HepG2 (cell line): ENCODE measurements around the gene SMIM41. TPM values are rescaled to one million over a fixed set of nuclear protein-coding genes. Genes with fewer than 3 reads are reported as not detected.

Source experiments
- ATAC-seq: fragments of 200-7000 bp; cut with Tn5 transposase; 3 replicates; pipeline ENCODE4 v1.9.1; 2020; ENCODE audit warnings: mild to moderate bottlenecking, moderate library complexity
- BruUV-seq: library from RNA; stranded (reverse); fragments of 400-500 nt; replicated peaks from 2 replicates; lab custom pipeline; 2021; lab: Mats Ljungman, UMichigan
- CTCF ChIA-PET: fragments of 300-600 bp; formaldehyde crosslinking; extraction: SDS; loops from one replicate; lab custom pipeline; 2021; ENCODE audit warnings: low total read pairs, inconsistent platforms, low intra/inter-chr PET ratio; lab: Yijun Ruan, JAX
- POLR2A ChIA-PET: fragments of 350-600 bp; sonication (Branson Sonifier 250); formaldehyde crosslinking; loops from one replicate; lab custom pipeline; 2020; ENCODE audit warnings: antibody characterized with exemption, inconsistent platforms; lab: Yijun Ruan, JAX
- DNase-seq: peaks from one replicate; pipeline ENCODE4 v3.0.0-alpha.2; 2015; ENCODE audit warnings: low spot score
- FAIRE-seq: peaks from 3 replicates; lab custom pipeline; 2011; peaks lifted over from hg19 to GRCh38; lab: Jason Lieb, UNC
- H2AFZ ChIP-seq: one replicate; pipeline ENCODE4 v1.6.1; 2011; ENCODE audit warnings: low read length, inconsistent platforms
- H3K27ac ChIP-seq: fragments of 300-600 bp; 3 replicates; pipeline ENCODE4 v1.8.0; 2011; ENCODE audit warnings: mixed run types, mild to moderate bottlenecking, mixed read lengths, low read length, inconsistent platforms; ENCODE audit not compliant: insufficient read depth; ENCODE audit errors: extremely low read length
- H3K27me3 ChIP-seq, 2 experiments: fragments of 200-600 bp in 1 of 2; 2 replicates in 1 of 2; 3 replicates in 1 of 2; pipeline versions ENCODE4 v1.6.0 to v1.8.0; 2011; ENCODE audit warnings: low read length in 2 of 2, mild to moderate bottlenecking in 2 of 2, moderate library complexity in 2 of 2, inconsistent platforms in 1 of 2; ENCODE audit not compliant: insufficient read depth in 2 of 2, control insufficient read depth in 1 of 2
- H3K36me3 ChIP-seq, 2 experiments: fragments of 200-600 bp in 1 of 2; replicated peaks in 1 of 2; 2 replicates in 1 of 2; 3 replicates in 1 of 2; pipeline versions ENCODE4 v1.5.1 to v1.8.0; 2011; ENCODE audit warnings: low read length in 2 of 2, inconsistent platforms in 1 of 2; ENCODE audit not compliant: insufficient read depth in 2 of 2, control insufficient read depth in 1 of 2
- H3K4me1 ChIP-seq: 2 replicates; pipeline ENCODE4 v1.5.1; 2012; ENCODE audit warnings: low read length, inconsistent platforms; ENCODE audit not compliant: insufficient read depth
- H3K4me2 ChIP-seq: 2 replicates; pipeline ENCODE4 v1.6.0; 2011; ENCODE audit warnings: low read depth, low read length, inconsistent platforms
- H3K4me3 ChIP-seq, 3 experiments: fragments of 200-600 bp in 1 of 3; sonication (generic), shearing (Covaris generic) in 1 of 3; replicated peaks in 1 of 3; 2 replicates each; pipeline ENCODE4 v1.5.1; 2011 to 2016; ENCODE audit warnings: low read length in 3 of 3, inconsistent platforms in 2 of 3, low read depth in 2 of 3, mild to moderate bottlenecking in 2 of 3, control low read depth in 1 of 3, mixed read lengths in 1 of 3; ENCODE audit not compliant: insufficient read depth in 1 of 3
- H3K79me2 ChIP-seq: one replicate; pipeline ENCODE4 v1.6.1; 2011; ENCODE audit warnings: low read length, inconsistent platforms; ENCODE audit not compliant: insufficient read depth
- H3K9ac ChIP-seq: 2 replicates; pipeline ENCODE4 v1.6.0; 2011; ENCODE audit warnings: mild to moderate bottlenecking, low read depth, low read length, inconsistent platforms; ENCODE audit not compliant: insufficient read depth
- H3K9me3 ChIP-seq: 2 replicates; pipeline ENCODE4 v1.5.1; 2012; ENCODE audit warnings: mild to moderate bottlenecking, low read length
- H4K20me1 ChIP-seq: 2 replicates; pipeline ENCODE4 v1.6.0; 2011; ENCODE audit warnings: inconsistent platforms, mild to moderate bottlenecking, low read length, moderate library complexity; ENCODE audit not compliant: insufficient read depth
- ELK4 ChIP-seq: sonication (generic); formaldehyde crosslinking; IDR thresholded peaks from 2 replicates; pipeline ENCODE4 v1.9.0; 2021; ENCODE audit warnings: missing genetic modification reagents, borderline replicate concordance
- ERF ChIP-seq: IDR thresholded peaks from 2 replicates; pipeline ENCODE4 v1.6.1; 2018; ENCODE audit warnings: missing biosample characterization, missing genetic modification reagents
- FOXO1 ChIP-seq: sonication (generic); formaldehyde crosslinking; IDR thresholded peaks from 2 replicates; pipeline ENCODE4 v1.4.0; 2020; ENCODE audit warnings: missing genetic modification reagents
- JDP2 ChIP-seq: sonication (generic); formaldehyde crosslinking; IDR thresholded peaks from 2 replicates; pipeline ENCODE4 v1.8.1; 2022; ENCODE audit warnings: missing genetic modification reagents, borderline replicate concordance
- NCOA1 ChIP-seq: sonication (generic); formaldehyde crosslinking; IDR thresholded peaks from 2 replicates; pipeline ENCODE4 v1.9.0; 2021; ENCODE audit warnings: missing genetic modification reagents
- PCBP2 ChIP-seq: fragments of 200-400 bp; formaldehyde crosslinking; optimal IDR thresholded peaks from 2 replicates; pipeline ENCODE3; 2018; ENCODE audit warnings: low read length, low read depth; ENCODE audit not compliant: poor library complexity, severe bottlenecking
- TAF1 ChIP-seq: sonication (generic); formaldehyde crosslinking; IDR thresholded peaks from 2 replicates; pipeline ENCODE4 v1.4.0; 2020; ENCODE audit warnings: missing genetic modification reagents
- ZFP1 ChIP-seq: IDR thresholded peaks from 2 replicates; pipeline ENCODE4 v1.6.1; 2016
- ZKSCAN5 ChIP-seq: sonication (generic); formaldehyde crosslinking; IDR thresholded peaks from 2 replicates; pipeline ENCODE4 v1.5.1; 2020; ENCODE audit warnings: mild to moderate bottlenecking, missing genetic modification reagents
- ZNF143 ChIP-seq: sonication (generic); formaldehyde crosslinking; IDR thresholded peaks from 2 replicates; pipeline ENCODE4 v1.4.0; 2020; ENCODE audit warnings: missing genetic modification reagents
- ZNF20 ChIP-seq: sonication (generic); formaldehyde crosslinking; IDR thresholded peaks from 2 replicates; pipeline ENCODE4 v1.4.0; 2020; ENCODE audit warnings: mild to moderate bottlenecking, moderate library complexity, missing genetic modification reagents
- ZNF280B ChIP-seq: sonication (generic); formaldehyde crosslinking; IDR thresholded peaks from 2 replicates; pipeline ENCODE4 v1.5.0; 2020; ENCODE audit warnings: missing genetic modification reagents, mild to moderate bottlenecking, borderline replicate concordance
- ZNF430 ChIP-seq: sonication (generic); formaldehyde crosslinking; IDR thresholded peaks from 2 replicates; pipeline ENCODE4 v1.9.0; 2021; ENCODE audit warnings: mild to moderate bottlenecking, missing genetic modification reagents
- ZNF703 ChIP-seq: sonication (generic); formaldehyde crosslinking; IDR thresholded peaks from 2 replicates; pipeline ENCODE4 v1.5.1; 2020; ENCODE audit warnings: missing genetic modification reagents, mild to moderate bottlenecking, moderate library complexity, borderline replicate concordance
- WGBS: methylation state at CpG from one replicate; pipeline ENCODE4 v1.1.6; 2017; ENCODE audit warnings: low lambda C conversion rate; 5-methylcytosine and 5-hydroxymethylcytosine counted together
- in situ Hi-C: cut with HindIII; loops from 2 replicates; pipeline ENCODE4 v1.10.0; 2017; ENCODE audit warnings: low pct_unique_long_range_greater_than_20kb; ENCODE audit not compliant: extremely low pct_ligation_motif_present
- intact Hi-C: fragments of 100-400 bp; cut with micrococcal nuclease; formaldehyde crosslinking; loops from one replicate; pipeline ENCODE4 v1.10.0; 2022; ENCODE audit not compliant: unreplicated experiment
- polyA plus RNA-seq, 8 experiments: library from polyadenylated mRNA; depleted of rRNA in 3 of 8; stranded (reverse) in 7 of 8; unstranded in 1 of 8; fragments of >200 nt; fragmentation: Illumina TruSeq in 4 of 8; extraction: Trizol in 4 of 8; gene quantifications; 2 replicates each; pipeline versions ENCODE4 v1.2.1 to v1.2.3, GENCODE V29; 2011 to 2016; ENCODE audit warnings: low read depth in 4 of 8, missing spikeins in 1 of 8, mixed read lengths in 1 of 8; ENCODE audit not compliant: insufficient read depth in 1 of 8
- total RNA-seq, 5 experiments: library from RNA; depleted of rRNA; stranded (reverse); fragments of >200 nt; fragmentation: Illumina TruSeq; extraction: Trizol; gene quantifications; 2 replicates each; pipeline ENCODE4 v1.2.3, GENCODE V29; 2016; ENCODE audit warnings: low read depth in 1 of 5
- TF ChIP-seq, protein P1 (sequence below): sonication (generic); formaldehyde crosslinking; IDR thresholded peaks from 2 replicates; pipeline ENCODE4 v1.5.1; 2020; ENCODE audit warnings: missing genetic modification reagents, mild to moderate bottlenecking, borderline replicate concordance
- TF ChIP-seq, protein P2 (sequence below): sonication (generic); formaldehyde crosslinking; IDR thresholded peaks from 2 replicates; pipeline ENCODE4 v1.4.0; 2020; ENCODE audit warnings: mild to moderate bottlenecking, missing genetic modification reagents

SMIM41 gene
- total and polyA plus RNA-seq, 2 of the 13 experiments (the other 11 are each of a cell fraction or from before 2014, with no cell fraction given): not detected

DNA sequence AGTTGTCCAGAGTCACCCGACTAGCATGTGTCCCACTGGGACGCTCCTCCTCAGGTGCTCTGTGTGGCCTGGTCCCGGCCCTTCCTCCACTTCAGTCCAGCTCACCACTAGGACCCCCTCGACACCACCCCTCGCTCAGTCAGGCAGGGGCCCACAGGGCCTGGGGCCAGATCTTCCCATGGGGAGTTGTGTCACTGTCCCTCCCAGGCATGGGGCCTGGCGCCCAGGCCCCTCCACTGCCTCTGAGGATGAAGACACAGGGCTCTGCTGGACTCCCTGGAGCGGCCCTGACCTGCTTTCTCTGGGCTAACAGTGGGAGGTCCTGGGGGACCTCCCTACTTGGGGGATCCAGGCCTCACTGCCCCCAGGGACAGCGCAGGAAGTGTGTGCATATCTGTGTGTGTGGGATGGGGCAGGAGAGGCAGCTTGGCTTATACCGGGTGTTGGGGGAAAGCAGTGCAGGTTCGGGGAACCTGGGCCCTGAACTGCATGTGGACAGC lies 68.5 kb downstream of the SMIM41 start:
- no peaks in the 10 kb centered on the region for H3K9me3 ChIP-seq
- H2AFZ ChIP-seq: no peak overlapping the region
- BruUV-seq: no TSS peak
- FAIRE-seq: no peak
- H3K4me3 ChIP-seq: no peak overlapping the region
- WGBS: no CpG with 5 or more reads among the region's 10 CpGs
- no peak for TF ChIP-seq ERF (CRISPR knock-in tag)
- no peak for TF ChIP-seq ELK4
- no peak for TF ChIP-seq ZNF20 (CRISPR knock-in tag)
- no peak for TF ChIP-seq PCBP2
- no peak for TF ChIP-seq FOXO1 (CRISPR knock-in tag)
- no peak for TF ChIP-seq ZFP1 (CRISPR knock-in tag)
- no peak for TF ChIP-seq TAF1 (CRISPR knock-in tag)
- TF ChIP-seq ZNF430 (CRISPR knock-in tag): no peak
- TF ChIP-seq ZNF143 (CRISPR knock-in tag): no peak
- TF ChIP-seq, protein P1, sequence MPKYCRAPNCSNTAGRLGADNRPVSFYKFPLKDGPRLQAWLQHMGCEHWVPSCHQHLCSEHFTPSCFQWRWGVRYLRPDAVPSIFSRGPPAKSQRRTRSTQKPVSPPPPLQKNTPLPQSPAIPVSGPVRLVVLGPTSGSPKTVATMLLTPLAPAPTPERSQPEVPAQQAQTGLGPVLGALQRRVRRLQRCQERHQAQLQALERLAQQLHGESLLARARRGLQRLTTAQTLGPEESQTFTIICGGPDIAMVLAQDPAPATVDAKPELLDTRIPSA (CRISPR knock-in tag): no peak
- no peak for TF ChIP-seq JDP2 (CRISPR knock-in tag)
- TF ChIP-seq ZNF703: no peak
- TF ChIP-seq ZNF280B (CRISPR knock-in tag): no peak
- TF ChIP-seq, protein P2, sequence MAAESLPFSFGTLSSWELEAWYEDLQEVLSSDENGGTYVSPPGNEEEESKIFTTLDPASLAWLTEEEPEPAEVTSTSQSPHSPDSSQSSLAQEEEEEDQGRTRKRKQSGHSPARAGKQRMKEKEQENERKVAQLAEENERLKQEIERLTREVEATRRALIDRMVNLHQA (CRISPR knock-in tag): no peak
- TF ChIP-seq ZKSCAN5 (CRISPR knock-in tag): no peak
- TF ChIP-seq NCOA1 (CRISPR knock-in tag): no peak
- H4K20me1 ChIP-seq: no peaks in the 10 kb centered on the region
- H3K27ac ChIP-seq: no peak overlapping the region
- ATAC-seq: no peak
- ChIA-PET POLR2A (interaction anchor here (1.2 kb wide), 1 partner anchor 845 kb away, joined by 3 read pairs; no protein-coding TSS in a partner anchor), CTCF (no interaction called here)
- in situ Hi-C loops (loop anchor here (5.0 to 25.0 kb wide), 4 partner anchors 179 to 839 kb away; no protein-coding TSS in a partner anchor), intact Hi-C loops (no loop called here)
- H3K4me1 ChIP-seq: peaks cover 7% of the 10 kb centered on the region; the same call in 1 of the 2 replicates
- no peak overlapping the region for H3K9ac ChIP-seq
- no peaks in the 10 kb centered on the region for H3K79me2 ChIP-seq
- DNase-seq: no peak
- H3K27me3 ChIP-seq: peaks cover 1 to 3% of the 10 kb centered on the region in 2 experiments; a peak in 1 of 5 replicates
- no peaks in the 10 kb centered on the region for H3K36me3 ChIP-seq
- no peak overlapping the region for H3K4me2 ChIP-seq
